Measurements from ENCODE around the gene TEX22. TPM values are rescaled to one million over a fixed set of nuclear protein-coding genes. Genes with fewer than 3 reads are reported as not detected.

The TEX22 gene
- total RNA-seq, 2 donors from 2014 or later = 0.33 TPM; not detected in 1

DNA sequence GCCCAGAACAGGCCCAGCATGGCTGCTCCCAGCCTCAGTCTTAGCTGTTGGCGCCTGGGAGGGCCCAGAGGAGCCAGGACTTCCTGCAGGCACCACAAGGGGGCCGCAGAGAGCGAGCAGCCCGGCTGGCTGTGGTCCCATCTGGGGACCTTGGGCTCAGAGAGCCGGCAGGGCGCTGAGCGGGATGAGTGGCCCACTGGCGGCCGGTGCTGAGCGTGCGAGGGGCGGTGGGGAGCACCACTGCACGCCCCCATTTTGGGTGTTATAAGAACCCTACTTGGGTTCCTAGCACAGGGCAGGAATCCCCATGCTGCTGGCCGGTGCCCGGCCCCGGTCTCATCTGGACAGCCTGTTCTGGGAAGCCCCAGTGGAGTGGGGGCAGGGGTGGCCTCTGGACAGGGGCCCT is 50.4 kb downstream of the TEX22 start:
- peaks cover 11% of the 10 kb centered on the region for H3K4me1 ChIP-seq
- intact Hi-C loops (cut with DNase I) = no loop called here
- H3K9me3 ChIP-seq = no peaks in the 10 kb centered on the region
- no peaks in the 10 kb centered on the region for H3K27me3 ChIP-seq
- ATAC-seq (peak; percentile 91), DNase-seq (peak; percentile 70 to 81 (median 76))
- TF ChIP-seq, protein P1, sequence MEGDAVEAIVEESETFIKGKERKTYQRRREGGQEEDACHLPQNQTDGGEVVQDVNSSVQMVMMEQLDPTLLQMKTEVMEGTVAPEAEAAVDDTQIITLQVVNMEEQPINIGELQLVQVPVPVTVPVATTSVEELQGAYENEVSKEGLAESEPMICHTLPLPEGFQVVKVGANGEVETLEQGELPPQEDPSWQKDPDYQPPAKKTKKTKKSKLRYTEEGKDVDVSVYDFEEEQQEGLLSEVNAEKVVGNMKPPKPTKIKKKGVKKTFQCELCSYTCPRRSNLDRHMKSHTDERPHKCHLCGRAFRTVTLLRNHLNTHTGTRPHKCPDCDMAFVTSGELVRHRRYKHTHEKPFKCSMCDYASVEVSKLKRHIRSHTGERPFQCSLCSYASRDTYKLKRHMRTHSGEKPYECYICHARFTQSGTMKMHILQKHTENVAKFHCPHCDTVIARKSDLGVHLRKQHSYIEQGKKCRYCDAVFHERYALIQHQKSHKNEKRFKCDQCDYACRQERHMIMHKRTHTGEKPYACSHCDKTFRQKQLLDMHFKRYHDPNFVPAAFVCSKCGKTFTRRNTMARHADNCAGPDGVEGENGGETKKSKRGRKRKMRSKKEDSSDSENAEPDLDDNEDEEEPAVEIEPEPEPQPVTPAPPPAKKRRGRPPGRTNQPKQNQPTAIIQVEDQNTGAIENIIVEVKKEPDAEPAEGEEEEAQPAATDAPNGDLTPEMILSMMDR (IDR thresholded peaks at IDR 0.05) = peak; percentile 84 to 96 (median 89)
- no peak for TF ChIP-seq POLR2A (IDR thresholded peaks at IDR 0.05)
- H3K27ac ChIP-seq = no peak overlapping the region
- H3K4me3 ChIP-seq = no peak overlapping the region
- WGBS, 2 donors = 31% methylated on average over 16 of the region's 16 CpGs; no CpG with 5 or more reads in 1 of the 2 donors
- H3K36me3 ChIP-seq (replicated peaks in 1 of 2; ENCODE audit: insufficient read depth in 1 of 2, low read depth in 2 of 2) = peaks cover 0 to 2% of the 10 kb centered on the region in 2 donors

DNA sequence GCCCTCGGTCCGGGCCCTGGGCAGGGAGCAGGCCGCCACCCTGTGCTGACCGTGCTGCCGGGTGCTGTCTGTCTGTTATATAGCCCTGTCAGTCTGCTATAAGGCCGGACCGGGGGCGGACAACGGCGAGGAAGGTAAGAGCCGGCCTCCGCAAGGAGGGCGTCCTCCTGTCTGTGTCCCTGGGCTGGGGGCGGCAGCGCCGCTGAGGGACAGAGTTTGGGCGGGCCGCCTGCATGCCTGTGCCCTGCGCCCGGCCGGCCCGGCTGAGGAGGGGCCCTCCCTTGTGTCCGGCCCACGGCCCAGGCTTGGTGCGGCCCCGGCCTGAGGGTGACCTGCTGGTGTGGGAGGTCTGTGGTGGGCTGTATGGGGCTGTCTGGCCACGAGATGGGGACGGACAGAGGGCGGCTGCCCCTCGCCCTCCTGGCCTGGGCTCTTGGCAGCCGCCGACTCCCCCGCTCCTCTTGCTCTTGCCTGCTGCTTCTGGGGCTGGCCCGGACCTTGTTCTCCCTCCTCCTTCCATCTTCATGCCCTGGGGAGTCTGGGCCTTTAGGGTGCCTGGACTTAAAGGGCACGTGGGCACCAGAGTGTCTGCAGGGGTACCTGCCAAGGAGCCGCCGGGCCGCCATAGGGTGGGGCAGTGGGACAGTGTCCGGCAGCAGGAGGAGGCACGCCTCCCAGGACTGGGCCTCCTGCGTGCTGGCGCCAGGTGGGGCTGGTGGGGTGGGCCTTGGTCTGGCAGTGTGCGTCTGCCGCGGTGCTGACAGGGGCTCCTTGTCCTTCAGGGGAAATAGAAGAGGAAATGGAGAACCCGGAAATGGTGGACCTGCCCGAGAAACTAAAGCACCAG is 51.2 kb downstream of the TEX22 start:
- Histone ChIP-seq H3K36me3 (replicated peaks in 1 of 2; ENCODE audit: insufficient read depth in 1 of 2, low read depth in 2 of 2) (peaks cover 0 to 4% of the 10 kb centered on the region in 2 donors), H3K9me3 (no peaks in the 10 kb centered on the region), H3K27me3 (no peaks in the 10 kb centered on the region), H3K4me3 (no peak overlapping the region), H3K27ac (no peak overlapping the region), H3K4me1 (peaks cover 11% of the 10 kb centered on the region)
- intact Hi-C loops (cut with DNase I) = no loop called here
- no peak for ATAC-seq
- whole genome bisulfite sequencing, 2 donors = 90 to 92% methylated on average over 14 to 46 of the region's 47 CpGs
- TF ChIP-seq, protein P1 (IDR thresholded peaks at IDR 0.05) = no peak
- TF ChIP-seq POLR2A (IDR thresholded peaks at IDR 0.05) = no peak
- DNase-seq = no peak

DNA sequence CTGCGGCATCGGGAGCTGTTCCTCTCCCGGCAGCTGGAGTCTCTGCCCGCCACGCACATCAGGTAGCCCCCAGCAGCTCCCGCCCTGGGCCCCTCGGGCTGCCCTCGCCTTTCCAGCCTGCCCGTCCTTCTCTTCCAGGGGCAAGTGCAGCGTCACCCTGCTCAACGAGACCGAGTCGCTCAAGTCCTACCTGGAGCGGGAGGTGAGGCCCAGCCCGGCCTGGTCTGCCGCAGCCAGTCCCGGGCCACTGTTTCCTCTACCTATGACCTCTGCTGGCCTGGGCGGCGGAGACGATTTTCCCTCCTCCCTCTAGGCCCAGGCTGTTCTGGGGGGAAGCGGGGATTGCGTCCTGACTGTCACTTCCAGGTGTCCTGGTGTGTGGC is 51.8 kb downstream of the TEX22 start:
- intact Hi-C loops (cut with DNase I) = no loop called here
- H3K4me1 ChIP-seq = peaks cover 11% of the 10 kb centered on the region
- H3K36me3 ChIP-seq (replicated peaks in 1 of 2; ENCODE audit: insufficient read depth in 1 of 2, low read depth in 2 of 2) = peaks cover 0 to 6% of the 10 kb centered on the region in 2 donors
- no peak overlapping the region for H3K4me3 ChIP-seq
- TF ChIP-seq, protein P1 (IDR thresholded peaks at IDR 0.05) = no peak
- no peak for TF ChIP-seq POLR2A (IDR thresholded peaks at IDR 0.05)
- H3K27ac ChIP-seq = no peak overlapping the region
- DNase-seq (no peak), ATAC-seq (no peak)
- H3K9me3 ChIP-seq = no peaks in the 10 kb centered on the region
- WGBS, 2 donors = 86% methylated on average over 16 to 22 of the region's 22 CpGs
- H3K27me3 ChIP-seq = no peaks in the 10 kb centered on the region

DNA sequence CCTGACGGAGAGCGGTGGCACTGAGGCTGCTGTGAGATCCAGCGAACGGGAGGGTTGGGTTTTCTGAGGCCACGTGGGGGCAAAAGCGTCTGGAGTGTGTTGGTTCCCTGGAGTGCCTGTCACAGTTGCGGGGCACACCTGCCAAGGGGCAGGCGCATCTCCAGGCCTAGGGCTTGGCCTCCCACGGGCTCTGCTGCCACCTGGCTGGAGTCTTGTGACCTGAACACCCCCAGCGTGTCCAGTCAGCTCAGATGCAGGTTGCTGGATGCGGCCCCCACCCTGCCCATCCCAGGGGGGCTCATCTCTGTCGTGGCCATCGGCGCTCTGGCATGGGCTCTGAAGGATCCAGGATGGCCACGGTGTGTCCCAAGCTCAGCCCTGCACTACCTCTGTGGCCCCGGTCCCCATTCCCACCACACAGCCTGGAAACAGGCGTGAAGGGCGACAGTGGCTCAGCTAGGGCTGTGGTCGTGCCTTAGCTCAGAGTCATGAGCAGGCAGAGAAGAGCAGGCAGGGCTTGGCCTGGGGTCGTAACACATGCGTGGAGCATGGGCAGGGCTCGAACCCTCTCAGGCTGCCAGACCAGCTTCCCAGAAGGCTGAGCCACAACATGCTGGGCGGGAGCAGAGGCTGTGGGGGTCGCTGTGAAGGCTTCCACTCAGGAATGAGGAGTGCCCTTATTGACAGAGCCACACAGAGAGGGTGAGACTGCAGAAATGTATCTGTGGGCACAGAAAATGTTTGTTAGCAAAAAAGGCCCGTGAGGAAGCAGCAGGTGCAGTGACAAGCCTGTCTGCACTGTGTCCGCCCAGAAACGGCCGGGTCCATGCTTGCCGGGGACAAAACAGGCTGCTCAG is 52.8 kb downstream of the TEX22 start:
- intact Hi-C loops (cut with DNase I) = no loop called here
- H3K9me3 ChIP-seq = no peaks in the 10 kb centered on the region
- ATAC-seq = no peak
- no peak overlapping the region for H3K27ac ChIP-seq
- peaks cover 0 to 7% of the 10 kb centered on the region in 2 donors for H3K36me3 ChIP-seq (replicated peaks in 1 of 2; ENCODE audit: insufficient read depth in 1 of 2, low read depth in 2 of 2)
- no peak overlapping the region for H3K4me3 ChIP-seq
- no peaks in the 10 kb centered on the region for H3K27me3 ChIP-seq
- DNase-seq = no peak
- peaks cover 11% of the 10 kb centered on the region for H3K4me1 ChIP-seq
- TF ChIP-seq, protein P1 (IDR thresholded peaks at IDR 0.05) = no peak
- no peak for TF ChIP-seq POLR2A (IDR thresholded peaks at IDR 0.05)
- 91 to 93% methylated on average over 5 to 28 of the region's 29 CpGs for WGBS, 2 donors

Data from body of pancreas (tissue), 4 donors.